Panc1 (cell line): ENCODE measurements around the gene EFCAB8. TPM values are rescaled to one million over a fixed set of nuclear protein-coding genes. Genes with fewer than 3 reads are reported as not detected.

ENCODE experiments used
- ATAC-seq: fragments of 200-7000 bp; cut with Tn5 transposase; 2 replicates; pipeline ENCODE4 v1.9.1; 2020; ENCODE audit warnings: mild to moderate bottlenecking, moderate library complexity
- BruUV-seq: library from RNA; stranded (reverse); fragments of 400-500 nt; replicated peaks from 2 replicates; lab custom pipeline; 2021; lab: Mats Ljungman, UMichigan
- CTCF ChIA-PET: fragments of 300-600 bp; sonication (Branson Sonifier 250); formaldehyde crosslinking; loops from one replicate; lab custom pipeline; 2022; ENCODE audit warnings: antibody characterized with exemption; lab: Charles Lee
- POLR2A ChIA-PET: fragments of 300-600 bp; sonication (Branson Sonifier 250); formaldehyde crosslinking; loops from one replicate; lab custom pipeline; 2022; ENCODE audit warnings: antibody characterized with exemption; lab: Charles Lee
- DNase-seq: peaks from one replicate; pipeline ENCODE4 v3.0.0-alpha.2; 2010; ENCODE audit warnings: low read depth, low spot score
- H3K27ac ChIP-seq: 2 replicates; pipeline ENCODE4 v1.5.1; 2011; ENCODE audit warnings: mild to moderate bottlenecking, low read length, inconsistent platforms
- H3K27me3 ChIP-seq: fragments of 200-500 bp; sonication (Bioruptor generic); 2 replicates; pipeline ENCODE4 v1.6.0; 2014; ENCODE audit warnings: low read length, inconsistent platforms; ENCODE audit not compliant: control insufficient read depth, insufficient read depth
- H3K36me3 ChIP-seq: fragments of 200-500 bp; sonication (Bioruptor generic); 2 replicates; pipeline ENCODE4 v1.5.1; 2014; ENCODE audit warnings: inconsistent platforms, mild to moderate bottlenecking, low read length, moderate library complexity; ENCODE audit not compliant: control insufficient read depth, insufficient read depth
- H3K4me1 ChIP-seq: 2 replicates; pipeline ENCODE4 v1.5.1; 2011; ENCODE audit warnings: inconsistent platforms, mild to moderate bottlenecking, low read length, moderate library complexity; ENCODE audit not compliant: control insufficient read depth, insufficient read depth
- H3K4me3 ChIP-seq, 2 experiments: 2 replicates each; pipeline ENCODE4 v1.5.1; 2011 to 2012; ENCODE audit warnings: low read depth in 2 of 2, low read length in 2 of 2, mild to moderate bottlenecking in 2 of 2, inconsistent platforms in 1 of 2, moderate library complexity in 1 of 2
- H3K9me3 ChIP-seq: fragments of 200-500 bp; sonication (Bioruptor generic); 2 replicates; pipeline ENCODE4 v1.5.1; 2014; ENCODE audit warnings: low read depth, mild to moderate bottlenecking, inconsistent platforms, low read length, moderate library complexity; ENCODE audit not compliant: control insufficient read depth, insufficient read depth
- CTCF ChIP-seq: fragments of 450-650 bp; IDR thresholded peaks from 2 replicates; pipeline ENCODE4 v1.5.1; 2017; ENCODE audit warnings: mild to moderate bottlenecking
- POLR2AphosphoS5 ChIP-seq: IDR thresholded peaks from 2 replicates; pipeline ENCODE4 v1.6.1; 2012; ENCODE audit warnings: mild to moderate bottlenecking, low read depth, low read length, moderate library complexity
- REST ChIP-seq, 2 experiments: IDR thresholded peaks; 2 replicates each; pipeline ENCODE4 v1.6.1; 2011 to 2012; ENCODE audit warnings: low read depth in 2 of 2, control low read depth in 1 of 2, low read length in 1 of 2, mild to moderate bottlenecking in 1 of 2, moderate library complexity in 1 of 2; ENCODE audit not compliant: insufficient read depth in 1 of 2
- SIN3A ChIP-seq: IDR thresholded peaks from 2 replicates; pipeline ENCODE4 v1.6.1; 2012; ENCODE audit warnings: low read depth, mild to moderate bottlenecking, low read length, moderate library complexity, borderline replicate concordance; ENCODE audit not compliant: insufficient read depth
- TCF7L2 ChIP-seq: IDR thresholded peaks from 2 replicates; pipeline ENCODE4 v1.6.1; 2011; ENCODE audit warnings: mild to moderate bottlenecking, low read depth, low read length, inconsistent platforms
- in situ Hi-C: cut with HindIII; loops from 2 replicates; pipeline ENCODE4 v1.10.0; 2016; ENCODE audit warnings: low sequenced_read_pairs, low pct_unique_long_range_greater_than_20kb
- intact Hi-C: fragments of 100-400 bp; cut with micrococcal nuclease; formaldehyde crosslinking; loops from one replicate; pipeline ENCODE4 v1.10.0; 2022; ENCODE audit not compliant: unreplicated experiment
- total RNA-seq: library from RNA; stranded (reverse); gene quantifications from one replicate; pipeline ENCODE4 v1.2.1, GENCODE V29; 2021; ENCODE audit not compliant: unreplicated experiment

The EFCAB8 gene
- total RNA-seq, 1 experiment from 2014 or later = 1.1 TPM

- H3K27ac ChIP-seq = no peak overlapping the region
- no peaks in the 10 kb centered on the region for H3K9me3 ChIP-seq
- DNase-seq (no peak), ATAC-seq (no peak)
- intact Hi-C loops = no loop called here
- CTCF ChIA-PET = interaction anchor here (0.5 kb wide), 1 partner anchor 64 kb away, joined by 8 read pairs; no protein-coding TSS in a partner anchor
- no peaks in the 10 kb centered on the region for H3K4me1 ChIP-seq
- POLR2A ChIA-PET = no interaction called here
- no peak for TF ChIP-seq CTCF
- TF ChIP-seq TCF7L2 = no peak
- TF ChIP-seq REST (IDR thresholded peaks at IDR 0.05; ENCODE audit: insufficient read depth in 1 of 2, low read depth in 2 of 2, low read length in 1 of 2) = no peak
- TF ChIP-seq POLR2AphosphoS5 = no peak
- TF ChIP-seq SIN3A = no peak
- H3K4me3 ChIP-seq = no peak overlapping the region
- in situ Hi-C loops = no loop called here
- no peaks in the 10 kb centered on the region for H3K27me3 ChIP-seq
- no TSS peak for BruUV-seq
- H3K36me3 ChIP-seq = no peaks in the 10 kb centered on the region
Measured at GRCh38 chr20:32858189-32858588, 534 bp upstream of the EFCAB8 start.

GRCh38 chr20:32861446-32861845 lies 2.7 kb downstream of the EFCAB8 start:
- H3K27me3 ChIP-seq = no peaks in the 10 kb centered on the region
- no peak overlapping the region for H3K4me3 ChIP-seq
- in situ Hi-C loops = no loop called here
- DNase-seq (no peak), ATAC-seq (no peak)
- BruUV-seq = no TSS peak
- intact Hi-C loops = no loop called here
- ChIA-PET POLR2A (no interaction called here), CTCF (no interaction called here)
- H3K27ac ChIP-seq = no peak overlapping the region
- no peaks in the 10 kb centered on the region for H3K9me3 ChIP-seq
- no peaks in the 10 kb centered on the region for H3K36me3 ChIP-seq
- no peaks in the 10 kb centered on the region for H3K4me1 ChIP-seq
- TF ChIP-seq SIN3A (no peak), TCF7L2 (no peak), CTCF (no peak), REST (IDR thresholded peaks at IDR 0.05; ENCODE audit: insufficient read depth in 1 of 2, low read depth in 2 of 2, low read length in 1 of 2) (no peak), POLR2AphosphoS5 (no peak)
